Liver (tissue), 9 donors: ENCODE measurements around the gene BCAN. TPM values are rescaled to one million over a fixed set of nuclear protein-coding genes. Genes with fewer than 3 reads are reported as not detected.

Experiments used
- DNase-seq: peaks from one replicate; pipeline ENCODE4 v3.0.0-alpha.2; 2017; ENCODE audit warnings: low spot score
- H3K27ac ChIP-seq, 2 donors: one replicate each; pipeline ENCODE4 v1.7.0; 2013; ENCODE audit warnings: inconsistent platforms in 2 of 2, low read length in 2 of 2, control low read depth in 1 of 2, low read depth in 1 of 2, mild to moderate bottlenecking in 1 of 2
- H3K27me3 ChIP-seq, 4 donors: one replicate each; pipeline versions ENCODE4 v1.6.1 to v1.7.0; 2013; ENCODE audit warnings: low read length in 3 of 4, inconsistent platforms in 1 of 4, mild to moderate bottlenecking in 1 of 4, moderate library complexity in 1 of 4; ENCODE audit not compliant: control insufficient read depth in 4 of 4, insufficient read depth in 4 of 4
- H3K36me3 ChIP-seq, 4 donors: one replicate each; pipeline versions ENCODE4 v1.6.1 to v1.7.0; 2013; ENCODE audit warnings: low read length in 3 of 4, mild to moderate bottlenecking in 3 of 4, low read depth in 1 of 4, moderate library complexity in 1 of 4; ENCODE audit not compliant: control insufficient read depth in 4 of 4, insufficient read depth in 3 of 4
- H3K4me1 ChIP-seq, 4 donors: one replicate each; pipeline versions ENCODE4 v1.6.1 to v1.7.0; 2013; ENCODE audit warnings: low read length in 3 of 4, mild to moderate bottlenecking in 3 of 4, moderate library complexity in 1 of 4; ENCODE audit not compliant: control insufficient read depth in 4 of 4, insufficient read depth in 4 of 4
- H3K4me3 ChIP-seq, 3 donors: one replicate each; pipeline versions ENCODE4 v1.6.1 to v1.7.0; 2013; ENCODE audit warnings: low read length in 3 of 3, control low read depth in 1 of 3, low read depth in 1 of 3, mild to moderate bottlenecking in 1 of 3
- H3K9ac ChIP-seq, 2 donors: one replicate each; pipeline ENCODE4 v1.7.0; 2013; ENCODE audit warnings: low read length in 2 of 2, mild to moderate bottlenecking in 2 of 2, moderate library complexity in 2 of 2, control low read depth in 1 of 2, low read depth in 1 of 2
- H3K9me3 ChIP-seq, 4 donors: one replicate each; pipeline versions ENCODE4 v1.6.1 to v1.7.0; 2013; ENCODE audit warnings: low read length in 3 of 4; ENCODE audit not compliant: control insufficient read depth in 4 of 4
- ATF3 ChIP-seq: IDR thresholded peaks from 2 replicates; pipeline ENCODE4 v1.6.1; 2016; ENCODE audit warnings: antibody characterized with exemption
- CTCF ChIP-seq: fragments of 150-350 bp; IDR thresholded peaks from 2 replicates; pipeline ENCODE4 v1.5.1; 2017; ENCODE audit warnings: improper control_type of control experiment, low read depth, low read length; ENCODE audit not compliant: missing input control
- EGR1 ChIP-seq, 2 donors: IDR thresholded peaks; 2 replicates each; pipeline ENCODE4 v1.6.1; 2016 to 2018; ENCODE audit warnings: antibody characterized with exemption in 2 of 2, low read depth in 2 of 2
- FOXA1 ChIP-seq: IDR thresholded peaks from 2 replicates; pipeline ENCODE4 v1.6.1; 2016; ENCODE audit warnings: antibody characterized with exemption
- FOXA2 ChIP-seq: IDR thresholded peaks from 2 replicates; pipeline ENCODE4 v1.6.1; 2016; ENCODE audit warnings: antibody characterized with exemption
- GABPA ChIP-seq, 2 donors: IDR thresholded peaks in 1 of 2; conservative IDR thresholded peaks in 1 of 2; 2 replicates each; pipeline ENCODE4 v1.6.1; 2016; ENCODE audit warnings: antibody characterized with exemption in 2 of 2, mild to moderate bottlenecking in 1 of 2, moderate library complexity in 1 of 2
- HNF4A ChIP-seq, 2 donors: conservative IDR thresholded peaks; 2 replicates each; pipeline ENCODE4 v1.6.1; 2016; ENCODE audit warnings: antibody characterized with exemption in 2 of 2, mild to moderate bottlenecking in 2 of 2
- HNF4G ChIP-seq: IDR thresholded peaks from 2 replicates; pipeline ENCODE4 v1.6.1; 2016; ENCODE audit warnings: antibody characterized with exemption
- JUND ChIP-seq, 2 donors: IDR thresholded peaks; 2 replicates each; pipeline ENCODE4 v1.6.1; 2016; ENCODE audit warnings: antibody characterized with exemption in 2 of 2
- RAD21 ChIP-seq, 2 donors: IDR thresholded peaks; 2 replicates each; pipeline ENCODE4 v1.6.1; 2016; ENCODE audit warnings: antibody characterized with exemption in 2 of 2, mild to moderate bottlenecking in 2 of 2
- RXRA ChIP-seq, 2 donors: IDR thresholded peaks; 2 replicates each; pipeline ENCODE4 v1.6.1; 2017 to 2018; ENCODE audit warnings: antibody characterized with exemption in 2 of 2, mild to moderate bottlenecking in 1 of 2
- SP1 ChIP-seq: IDR thresholded peaks from 2 replicates; pipeline ENCODE4 v1.6.1; 2018; ENCODE audit warnings: antibody characterized with exemption, mild to moderate bottlenecking
- TAF1 ChIP-seq: conservative IDR thresholded peaks from 2 replicates; pipeline ENCODE4 v1.6.1; 2016; ENCODE audit warnings: antibody characterized with exemption, mild to moderate bottlenecking
- YY1 ChIP-seq: IDR thresholded peaks from 2 replicates; pipeline ENCODE4 v1.6.1; 2016; ENCODE audit warnings: antibody characterized with exemption, mild to moderate bottlenecking
- ZBTB33 ChIP-seq: IDR thresholded peaks from 2 replicates; pipeline ENCODE4 v1.6.1; 2016; ENCODE audit warnings: antibody characterized with exemption
- WGBS: extraction: QIAGEN DNeasy Blood & Tissue Kit; methylation state at CpG from one replicate; pipeline ENCODE4 v1.1.7; 2013; 5-methylcytosine and 5-hydroxymethylcytosine counted together
- polyA plus RNA-seq, 2 donors: library from polyadenylated mRNA; stranded (reverse) in 1 of 2; unstranded in 1 of 2; fragments of 200-250 nt in 1 of 2; fragments of >200 nt in 1 of 2; fragmentation: Nextera tagmentation in 1 of 2; extraction: Ambion mirVana in 1 of 2; gene quantifications; one replicate each; pipeline versions ENCODE4 v1.2.1 to v1.2.3, GENCODE V29; 2013 to 2015
- total RNA-seq, 2 donors: library from RNA; depleted of rRNA; stranded (reverse); fragments of >200 nt; gene quantifications; one replicate each; pipeline ENCODE4 v1.2.3, GENCODE V29; 2014
- TF ChIP-seq, protein P1 (sequence below): IDR thresholded peaks from 2 replicates; pipeline ENCODE4 v1.6.1; 2016; ENCODE audit warnings: antibody characterized with exemption, mild to moderate bottlenecking
- TF ChIP-seq, protein P2 (sequence below): IDR thresholded peaks from 2 replicates; pipeline ENCODE4 v1.6.1; 2016; ENCODE audit warnings: antibody characterized with exemption
- donor health status: healthy.
- donor health status: healthy.
- donor health status: healthy.
- donor health status: healthy.
- donor health status: healthy.

The BCAN gene
- total and polyA plus RNA-seq, 4 donors, result 0.02 TPM; not detected in 3

DNA sequence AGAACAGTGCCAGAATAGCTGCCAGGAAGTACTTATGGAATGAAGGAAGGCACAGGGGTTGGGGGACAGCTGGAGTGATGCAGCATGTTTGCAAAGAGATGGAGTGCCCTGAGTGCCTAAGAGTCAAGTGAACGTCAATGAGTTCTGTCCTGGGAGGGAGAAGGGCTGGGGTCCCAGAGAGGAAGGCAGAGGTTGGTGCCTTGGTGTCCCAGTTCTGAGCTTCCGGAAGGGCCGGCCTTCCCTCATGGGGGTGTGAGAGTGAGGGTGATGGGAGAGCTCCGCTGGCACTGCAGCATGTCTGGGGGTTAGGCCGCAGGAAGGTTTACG is 17.7 kb downstream of the BCAN start:
- WGBS, result 30% methylated on average over 6 of the region's 6 CpGs
- H3K27ac ChIP-seq, result no peak overlapping the region
- H3K27me3 ChIP-seq, result peaks cover 0 to 6% (median 3%) of the 10 kb centered on the region in 4 donors
- peaks cover 0 to 31% (median 19%) of the 10 kb centered on the region in 4 donors for H3K4me1 ChIP-seq
- H3K9me3 ChIP-seq, result no peaks in the 10 kb centered on the region
- no peak for DNase-seq
- no peaks in the 10 kb centered on the region for H3K36me3 ChIP-seq
- no peak overlapping the region for H3K9ac ChIP-seq
- H3K4me3 ChIP-seq, result no peak overlapping the region
- TF ChIP-seq ZBTB33, result no peak
- TF ChIP-seq YY1, result no peak
- no peak for TF ChIP-seq HNF4A (conservative IDR thresholded peaks at IDR 0.05)
- no peak for TF ChIP-seq RAD21 (IDR thresholded peaks at IDR 0.05)
- TF ChIP-seq EGR1 (IDR thresholded peaks at IDR 0.05; ENCODE audit: low read depth in 2 of 2), result no peak
- no peak for TF ChIP-seq FOXA1
- no peak for TF ChIP-seq HNF4G
- TF ChIP-seq, protein P1, sequence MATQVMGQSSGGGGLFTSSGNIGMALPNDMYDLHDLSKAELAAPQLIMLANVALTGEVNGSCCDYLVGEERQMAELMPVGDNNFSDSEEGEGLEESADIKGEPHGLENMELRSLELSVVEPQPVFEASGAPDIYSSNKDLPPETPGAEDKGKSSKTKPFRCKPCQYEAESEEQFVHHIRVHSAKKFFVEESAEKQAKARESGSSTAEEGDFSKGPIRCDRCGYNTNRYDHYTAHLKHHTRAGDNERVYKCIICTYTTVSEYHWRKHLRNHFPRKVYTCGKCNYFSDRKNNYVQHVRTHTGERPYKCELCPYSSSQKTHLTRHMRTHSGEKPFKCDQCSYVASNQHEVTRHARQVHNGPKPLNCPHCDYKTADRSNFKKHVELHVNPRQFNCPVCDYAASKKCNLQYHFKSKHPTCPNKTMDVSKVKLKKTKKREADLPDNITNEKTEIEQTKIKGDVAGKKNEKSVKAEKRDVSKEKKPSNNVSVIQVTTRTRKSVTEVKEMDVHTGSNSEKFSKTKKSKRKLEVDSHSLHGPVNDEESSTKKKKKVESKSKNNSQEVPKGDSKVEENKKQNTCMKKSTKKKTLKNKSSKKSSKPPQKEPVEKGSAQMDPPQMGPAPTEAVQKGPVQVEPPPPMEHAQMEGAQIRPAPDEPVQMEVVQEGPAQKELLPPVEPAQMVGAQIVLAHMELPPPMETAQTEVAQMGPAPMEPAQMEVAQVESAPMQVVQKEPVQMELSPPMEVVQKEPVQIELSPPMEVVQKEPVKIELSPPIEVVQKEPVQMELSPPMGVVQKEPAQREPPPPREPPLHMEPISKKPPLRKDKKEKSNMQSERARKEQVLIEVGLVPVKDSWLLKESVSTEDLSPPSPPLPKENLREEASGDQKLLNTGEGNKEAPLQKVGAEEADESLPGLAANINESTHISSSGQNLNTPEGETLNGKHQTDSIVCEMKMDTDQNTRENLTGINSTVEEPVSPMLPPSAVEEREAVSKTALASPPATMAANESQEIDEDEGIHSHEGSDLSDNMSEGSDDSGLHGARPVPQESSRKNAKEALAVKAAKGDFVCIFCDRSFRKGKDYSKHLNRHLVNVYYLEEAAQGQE, result no peak
- TF ChIP-seq TAF1, result no peak
- no peak for TF ChIP-seq ATF3
- TF ChIP-seq JUND (IDR thresholded peaks at IDR 0.05), result no peak
- TF ChIP-seq SP1, result no peak
- TF ChIP-seq FOXA2, result no peak

DNA sequence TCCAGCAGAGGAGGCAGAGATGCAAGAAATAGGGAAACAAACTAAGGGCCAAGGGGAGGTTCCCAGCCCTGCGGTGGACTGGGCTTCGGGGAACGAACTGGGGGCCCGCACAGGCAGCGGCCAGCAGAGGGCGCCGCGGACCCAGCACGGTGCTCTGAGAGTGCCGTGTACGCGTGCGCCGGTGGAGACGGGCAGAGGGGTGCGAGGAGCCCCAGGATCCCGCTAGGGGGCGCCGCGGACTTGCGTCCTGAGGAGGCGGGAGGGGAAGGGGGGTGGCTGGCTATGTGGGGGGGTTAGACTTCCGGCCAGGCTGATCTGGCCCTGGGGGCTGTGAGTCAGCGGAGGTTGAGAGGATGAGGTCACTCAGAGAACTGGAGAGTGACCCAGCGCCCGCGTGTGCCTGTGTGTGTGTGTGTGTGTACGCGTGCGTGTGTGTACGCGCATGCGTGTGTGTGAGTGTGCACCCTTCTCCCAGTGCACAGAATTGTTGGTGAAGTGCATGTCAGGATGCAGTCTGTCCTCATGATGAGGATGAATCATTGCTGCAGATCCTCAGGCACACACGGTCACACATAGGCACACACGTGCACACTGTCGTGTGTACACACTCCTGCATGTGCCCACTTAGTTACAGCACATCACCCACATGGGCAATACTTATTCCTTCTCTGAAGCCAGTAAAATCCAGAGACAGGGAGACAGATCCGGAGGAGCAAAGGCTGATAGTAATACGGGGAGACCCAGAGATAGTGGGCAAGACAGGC is 18.3 kb downstream of the BCAN start:
- TF ChIP-seq YY1, result no peak
- TF ChIP-seq SP1, result peak; percentile 29
- TF ChIP-seq FOXA2, result no peak
- TF ChIP-seq RXRA (IDR thresholded peaks at IDR 0.05), result peak; percentile 8 to 20
- peak; percentile 95 for TF ChIP-seq CTCF
- no peak for TF ChIP-seq ZBTB33
- no peak for TF ChIP-seq HNF4A (conservative IDR thresholded peaks at IDR 0.05)
- TF ChIP-seq, protein P2, sequence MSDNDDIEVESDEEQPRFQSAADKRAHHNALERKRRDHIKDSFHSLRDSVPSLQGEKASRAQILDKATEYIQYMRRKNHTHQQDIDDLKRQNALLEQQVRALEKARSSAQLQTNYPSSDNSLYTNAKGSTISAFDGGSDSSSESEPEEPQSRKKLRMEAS, result no peak
- TF ChIP-seq RAD21 (IDR thresholded peaks at IDR 0.05), result peak; percentile 87 to 89
- TF ChIP-seq JUND (IDR thresholded peaks at IDR 0.05), result peak; percentile 22 to 91
- TF ChIP-seq EGR1 (IDR thresholded peaks at IDR 0.05; ENCODE audit: low read depth in 2 of 2), result no peak
- peak in 1 of 2 donors; percentile 60 for TF ChIP-seq GABPA (IDR thresholded peaks at IDR 0.05 in 1 of 2, conservative IDR thresholded peaks at IDR 0.05 in 1 of 2)
- Histone ChIP-seq H3K9ac (no peak overlapping the region), H3K27ac (peak overlapping the region; percentile 22 to 49), H3K27me3 (peaks cover 0 to 6% (median 3%) of the 10 kb centered on the region in 4 donors), H3K9me3 (no peaks in the 10 kb centered on the region), H3K4me3 (no peak overlapping the region), H3K4me1 (peaks cover 0 to 31% (median 19%) of the 10 kb centered on the region in 4 donors), H3K36me3 (no peaks in the 10 kb centered on the region)
- 20% methylated on average over 38 of the region's 38 CpGs for WGBS
- peak; percentile 90 for DNase-seq
